SH-SY5Y (cell line): Measurements from ENCODE around the gene CEBPZOS.

Experiments used
- GATA2 ChIP-seq: IDR thresholded peaks from 2 replicates; pipeline ENCODE4 v1.6.1; 2011; ENCODE audit warnings: mild to moderate bottlenecking, low read depth, low read length
- GATA3 ChIP-seq: IDR thresholded peaks from 2 replicates; pipeline ENCODE4 v1.6.1; 2011; ENCODE audit warnings: low read depth, mild to moderate bottlenecking, low read length, moderate library complexity

CEBPZOS gene

GRCh38 chr2:37196320-37197195, at the start of gene CEBPZOS:
Gene CEBPZOS, plus strand, starts transcription at chr2:37196496. Its CDS starts 3,209 bp downstream, at chr2:37199705.
- TF ChIP-seq GATA2 (no peak), GATA3 (no peak)

- TF ChIP-seq GATA2, result no peak
- TF ChIP-seq GATA3, result no peak
Observed at GRCh38 chr2:37148325-37148724, 48.0 kb upstream of the CEBPZOS start.

GRCh38 chr2:37149626-37150322, 46.5 kb upstream of the CEBPZOS start:
- TF ChIP-seq GATA3, result no peak
- no peak for TF ChIP-seq GATA2

- no peak for TF ChIP-seq GATA3
- TF ChIP-seq GATA2, result no peak
Observed at GRCh38 chr2:37153224-37153623, 43.1 kb upstream of the CEBPZOS start.

GRCh38 chr2:37154785-37155184, 41.5 kb upstream of the CEBPZOS start:
- TF ChIP-seq GATA2 (no peak), GATA3 (no peak)

GRCh38 chr2:37156071-37156856, 40.0 kb upstream of the CEBPZOS start:
- TF ChIP-seq GATA3 (no peak), GATA2 (no peak)

GRCh38 chr2:37156857-37157714, 39.2 kb upstream of the CEBPZOS start, which contains the start of gene EIF2AK2:
Gene EIF2AK2, minus strand, starts transcription at chr2:37156980. Its CDS starts 9,174 bp downstream, at chr2:37147806.
- no peak for TF ChIP-seq GATA3
- TF ChIP-seq GATA2, result no peak

GRCh38 chr2:37164757-37165156, 31.5 kb upstream of the CEBPZOS start:
- TF ChIP-seq GATA2, result no peak
- no peak for TF ChIP-seq GATA3

GRCh38 chr2:37167636-37168180, 28.6 kb upstream of the CEBPZOS start:
- TF ChIP-seq GATA2, result no peak
- TF ChIP-seq GATA3, result no peak

- TF ChIP-seq GATA2 (no peak), GATA3 (no peak)
Observed at GRCh38 chr2:37168217-37168981, 27.9 kb upstream of the CEBPZOS start.

GRCh38 chr2:37171624-37171950, 24.7 kb upstream of the CEBPZOS start:
- TF ChIP-seq GATA2 (no peak), GATA3 (no peak)

- TF ChIP-seq GATA2 (no peak), GATA3 (no peak)
Observed at GRCh38 chr2:37173741-37174140, 22.6 kb upstream of the CEBPZOS start.
